Fibroblast of villous mesenchyme (primary cell): ENCODE data around the gene COL12A1. TPM values are rescaled to one million over a fixed set of nuclear protein-coding genes. Genes with fewer than 3 reads are reported as not detected.

ENCODE experiments used
- DNase-seq: peaks from one replicate; pipeline ENCODE4 v3.0.0-alpha.2; 2010; ENCODE audit warnings: low read depth
- H3K4me3 ChIP-seq: 2 replicates; pipeline ENCODE4 v1.5.1; 2011; ENCODE audit warnings: low read depth, mild to moderate bottlenecking, low read length
- total RNA-seq: library from RNA; depleted of rRNA; stranded (reverse); fragments of >200 nt; gene quantifications from 2 replicates; pipeline ENCODE4 v1.2.3, GENCODE V29; 2012
- TF ChIP-seq, protein P1 (sequence below): IDR thresholded peaks from 2 replicates; pipeline ENCODE4 v1.5.1; 2012; ENCODE audit warnings: low read depth, mild to moderate bottlenecking, low read length; ENCODE audit not compliant: insufficient read depth

The COL12A1 gene
- total RNA-seq, 1 donor, result 1,107 TPM

DNA sequence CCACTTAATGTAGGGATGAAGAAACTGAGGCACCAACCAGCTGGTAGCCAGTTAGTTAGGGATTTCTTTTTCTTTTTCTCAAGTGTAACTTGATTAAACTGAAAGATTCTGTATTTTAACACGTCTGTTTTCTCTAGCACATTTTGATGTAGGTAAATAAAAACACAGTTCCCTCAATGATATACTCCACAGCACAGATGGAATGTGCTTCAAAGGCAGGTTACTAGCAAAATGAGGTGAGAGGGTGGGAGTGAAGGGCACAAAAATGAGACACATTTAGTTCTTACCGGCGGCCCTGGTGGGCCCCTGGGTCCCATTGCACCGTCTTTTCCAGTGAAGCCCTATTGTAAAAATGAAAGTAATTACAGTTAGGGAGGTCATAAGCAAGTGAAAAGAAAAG, 108.9 kb downstream of the COL12A1 start:
- DNase-seq, result no peak
- TF ChIP-seq, protein P1, sequence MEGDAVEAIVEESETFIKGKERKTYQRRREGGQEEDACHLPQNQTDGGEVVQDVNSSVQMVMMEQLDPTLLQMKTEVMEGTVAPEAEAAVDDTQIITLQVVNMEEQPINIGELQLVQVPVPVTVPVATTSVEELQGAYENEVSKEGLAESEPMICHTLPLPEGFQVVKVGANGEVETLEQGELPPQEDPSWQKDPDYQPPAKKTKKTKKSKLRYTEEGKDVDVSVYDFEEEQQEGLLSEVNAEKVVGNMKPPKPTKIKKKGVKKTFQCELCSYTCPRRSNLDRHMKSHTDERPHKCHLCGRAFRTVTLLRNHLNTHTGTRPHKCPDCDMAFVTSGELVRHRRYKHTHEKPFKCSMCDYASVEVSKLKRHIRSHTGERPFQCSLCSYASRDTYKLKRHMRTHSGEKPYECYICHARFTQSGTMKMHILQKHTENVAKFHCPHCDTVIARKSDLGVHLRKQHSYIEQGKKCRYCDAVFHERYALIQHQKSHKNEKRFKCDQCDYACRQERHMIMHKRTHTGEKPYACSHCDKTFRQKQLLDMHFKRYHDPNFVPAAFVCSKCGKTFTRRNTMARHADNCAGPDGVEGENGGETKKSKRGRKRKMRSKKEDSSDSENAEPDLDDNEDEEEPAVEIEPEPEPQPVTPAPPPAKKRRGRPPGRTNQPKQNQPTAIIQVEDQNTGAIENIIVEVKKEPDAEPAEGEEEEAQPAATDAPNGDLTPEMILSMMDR, result no peak
- H3K4me3 ChIP-seq, result no peak overlapping the region

DNA sequence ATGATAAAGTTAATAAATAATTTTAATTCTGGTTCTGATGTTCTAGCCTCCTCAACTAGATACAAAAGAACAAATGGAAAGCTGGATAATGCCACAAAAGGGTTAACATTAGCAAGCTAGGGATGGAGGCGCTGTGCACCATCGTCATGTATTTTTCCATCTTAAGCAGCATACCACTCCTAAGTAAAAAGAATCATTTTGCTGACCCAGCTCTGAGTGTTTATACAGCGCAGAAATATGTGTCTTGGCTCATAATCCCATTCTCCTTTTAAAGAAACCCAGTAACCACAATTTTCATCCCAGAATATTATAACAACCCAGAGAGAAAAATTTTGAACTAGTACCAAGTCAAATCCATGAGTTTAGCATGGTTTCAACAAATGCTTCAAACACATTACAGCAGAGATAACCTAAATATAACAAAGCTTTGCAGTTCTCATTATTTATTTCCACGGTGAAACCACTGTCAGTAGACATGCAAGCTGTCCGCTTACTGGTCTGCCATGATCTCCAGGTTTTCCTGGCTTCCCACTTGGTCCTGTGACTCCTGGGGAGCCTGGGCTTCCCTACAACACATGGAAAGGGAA, 111.1 kb downstream of the COL12A1 start:
- TF ChIP-seq, protein P1, result no peak
- no peak overlapping the region for H3K4me3 ChIP-seq
- DNase-seq, result peak; percentile 95

DNA sequence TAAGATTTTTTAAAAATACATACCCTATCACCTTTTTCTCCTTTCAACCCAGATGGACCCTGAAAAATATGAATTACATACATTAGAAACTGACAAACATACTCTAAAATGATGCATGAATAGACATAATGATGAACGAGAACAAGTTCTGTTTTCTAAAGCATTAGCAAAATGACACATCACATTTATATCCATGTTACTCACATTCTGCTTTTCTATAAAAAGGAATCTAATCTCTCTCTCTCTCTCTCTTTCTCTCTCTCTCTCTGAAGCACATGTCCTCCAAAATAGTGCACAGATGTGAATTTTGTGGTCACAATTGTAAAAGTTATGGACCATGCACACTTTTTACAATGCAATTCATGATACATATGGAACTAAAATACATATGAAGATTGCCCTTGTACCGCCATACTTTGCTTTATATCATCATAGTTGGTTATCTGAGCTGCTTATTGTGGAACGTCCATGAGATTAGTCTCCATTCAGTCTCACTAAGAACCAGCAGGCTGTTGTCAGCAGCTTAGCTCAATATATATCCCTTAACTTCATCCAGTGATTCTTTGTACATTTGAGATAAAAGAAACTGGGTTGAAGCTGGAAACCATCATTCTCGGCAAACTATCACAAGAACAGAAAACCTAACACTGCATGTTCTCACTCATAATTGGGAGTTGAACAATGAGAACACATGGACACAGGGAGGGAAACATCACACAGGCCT, 114.2 kb downstream of the COL12A1 start:
- no peak overlapping the region for H3K4me3 ChIP-seq
- TF ChIP-seq, protein P1, result no peak
- no peak for DNase-seq

DNA sequence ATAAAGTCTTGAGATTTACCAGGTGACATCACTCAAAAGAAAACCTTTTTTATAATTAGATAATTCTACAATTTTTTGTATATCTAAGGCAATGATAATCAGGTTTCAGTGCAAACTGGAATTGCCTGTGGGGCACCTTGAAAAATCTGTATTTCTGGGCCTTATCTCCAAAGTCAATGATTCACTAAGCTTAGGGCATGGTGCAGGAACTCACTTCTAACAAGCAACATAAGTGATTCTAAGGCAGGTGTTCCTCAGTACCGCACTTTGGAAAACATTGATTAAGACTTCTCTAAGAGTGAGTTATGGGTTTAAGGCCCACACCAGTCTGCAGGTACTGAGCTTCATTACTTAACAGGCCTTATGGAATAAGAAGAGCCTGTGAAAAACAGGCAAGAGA, 115.3 kb downstream of the COL12A1 start:
- no peak overlapping the region for H3K4me3 ChIP-seq
- TF ChIP-seq, protein P1, result no peak
- no peak for DNase-seq

- TF ChIP-seq, protein P1, result no peak
- DNase-seq, result no peak
- H3K4me3 ChIP-seq, result no peak overlapping the region
Observed at GRCh38 chr6:75089921-75090320, 115.9 kb downstream of the COL12A1 start.

DNA sequence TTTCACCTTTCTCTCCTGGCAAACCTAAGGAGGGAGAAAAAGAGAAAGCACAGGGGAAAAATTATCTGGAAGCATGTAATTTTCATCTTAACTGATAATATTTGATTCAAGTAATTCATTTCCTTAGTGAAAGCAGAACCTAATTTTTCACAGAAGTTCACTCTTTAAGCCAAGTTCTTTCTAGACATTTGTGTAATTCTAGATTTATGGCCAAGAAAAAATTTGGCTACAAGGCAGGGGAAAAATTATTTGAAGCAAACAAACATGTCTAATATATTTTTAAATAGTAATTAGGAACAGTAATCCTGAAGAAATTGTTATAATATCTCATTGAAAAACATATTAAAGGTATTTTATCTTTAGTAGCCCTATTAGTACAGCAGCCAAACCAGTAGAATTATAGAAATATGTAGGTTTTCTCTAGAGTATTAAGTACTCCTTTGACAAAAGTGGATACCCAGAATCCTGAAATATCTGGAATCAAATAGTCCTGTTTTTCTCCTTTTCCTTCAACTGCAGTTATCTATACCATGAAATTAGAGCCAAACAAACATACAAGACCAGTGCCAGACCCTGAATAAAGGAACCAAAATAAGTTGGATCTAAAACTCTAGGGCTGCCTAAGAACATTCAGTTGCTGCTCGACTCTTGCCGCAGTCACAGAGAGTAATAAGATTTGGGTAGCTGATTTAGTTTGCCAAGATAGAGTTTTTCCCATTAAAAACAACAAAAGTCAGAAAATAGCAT, 116.5 kb downstream of the COL12A1 start:
- no peak overlapping the region for H3K4me3 ChIP-seq
- no peak for DNase-seq
- TF ChIP-seq, protein P1, result no peak
